Stimulated activated CD4-positive, alpha-beta T cell treated with anti-CD3 and anti-CD28 coated beads, TNF-alpha, amount 100 ng/mL, for 48 hours (primary cell): ENCODE data around the gene SLC15A2.
"Not testable (repeated sequence)": the region's sequence is repeated elsewhere in the genome, so short reads cannot be mapped to it uniquely, and the experiment has no call there.

Experiments used
- DNase-seq, 3 donors: peaks; one replicate each; pipeline ENCODE4 v3.0.0-alpha.2; 2020; ENCODE audit warnings: low read depth in 3 of 3

SLC15A2 gene

GRCh38 chr3:121894301-121894990 lies at the start of gene SLC15A2:
TSS of gene SLC15A2 (plus strand) at chr3:121894401. CDS start at chr3:121894477, 76 bp downstream.
- no peak for DNase-seq

GRCh38 chr3:121844892-121845291 lies 49.3 kb upstream of the SLC15A2 start:
- DNase-seq, result no peak

GRCh38 chr3:121852256-121852655 lies 41.9 kb upstream of the SLC15A2 start:
- DNase-seq, result no peak

GRCh38 chr3:121855555-121855954 lies 38.6 kb upstream of the SLC15A2 start:
- DNase-seq, result no peak

GRCh38 chr3:121857778-121858177 lies 36.4 kb upstream of the SLC15A2 start:
- not testable (repeated sequence) for DNase-seq

- not testable (repeated sequence) for DNase-seq
These were observed 31.0 kb upstream of the SLC15A2 start for GRCh38 chr3:121863247-121863646.

- DNase-seq, result no peak
These were observed 30.4 kb upstream of the SLC15A2 start for GRCh38 chr3:121863801-121864200.

GRCh38 chr3:121869736-121870135 lies 24.5 kb upstream of the SLC15A2 start:
- no peak for DNase-seq

- DNase-seq, result no peak
These were observed 23.5 kb upstream of the SLC15A2 start for GRCh38 chr3:121870717-121871116.

- no peak for DNase-seq
These were observed 22.8 kb upstream of the SLC15A2 start for GRCh38 chr3:121871430-121871829.

- DNase-seq, result no peak
These were observed 15.8 kb upstream of the SLC15A2 start for GRCh38 chr3:121878411-121878810.

GRCh38 chr3:121883507-121883906 lies 10.7 kb upstream of the SLC15A2 start:
- no peak for DNase-seq

GRCh38 chr3:121885386-121885785 lies 8.8 kb upstream of the SLC15A2 start:
- DNase-seq, result no peak

GRCh38 chr3:121895121-121895520 lies 920 bp downstream of the SLC15A2 start:
- no peak for DNase-seq

- DNase-seq, result no peak
These were observed 1.5 kb downstream of the SLC15A2 start for GRCh38 chr3:121895736-121896135.

- no peak for DNase-seq
These were observed 2.6 kb downstream of the SLC15A2 start for GRCh38 chr3:121896823-121897222.

- no peak for DNase-seq
These were observed 3.1 kb downstream of the SLC15A2 start for GRCh38 chr3:121897296-121897695.

GRCh38 chr3:121913305-121913990 lies 19.2 kb downstream of the SLC15A2 start:
- no peak for DNase-seq

- no peak for DNase-seq
These were observed 20.1 kb downstream of the SLC15A2 start for GRCh38 chr3:121914081-121914998.

GRCh38 chr3:121916189-121916588 lies 22.0 kb downstream of the SLC15A2 start:
- DNase-seq, result no peak

- DNase-seq, result no peak
These were observed 24.7 kb downstream of the SLC15A2 start for GRCh38 chr3:121918779-121919483.

- no peak for DNase-seq
These were observed 30.5 kb downstream of the SLC15A2 start for GRCh38 chr3:121924734-121925133.
